Lower leg skin (tissue), 4 donors: ENCODE data around the gene PTRHD1. TPM values are rescaled to one million over a fixed set of nuclear protein-coding genes. Genes with fewer than 3 reads are reported as not detected.

Experiments used
- DNase-seq, 2 donors: peaks; one replicate each; pipeline ENCODE4 v3.0.0-alpha.2; 2019; ENCODE audit warnings: low spot score in 2 of 2
- H3K4me3 ChIP-seq: fragments of 200-600 bp; sonication (generic); 2 replicates; pipeline ENCODE4 v1.5.1; 2017; ENCODE audit warnings: mild to moderate bottlenecking, low read depth; ENCODE audit not compliant: poor library complexity, severe bottlenecking
- CTCF ChIP-seq, 3 donors: fragments of 450-650 bp; IDR thresholded peaks; one replicate each; pipeline ENCODE4 v1.5.1; 2016; ENCODE audit warnings: antibody characterized with exemption in 3 of 3, mild to moderate bottlenecking in 3 of 3, moderate library complexity in 2 of 3
- POLR2A ChIP-seq, 2 donors: fragments of 450-650 bp; IDR thresholded peaks; one replicate each; pipeline ENCODE4 v1.6.1; 2016 to 2017; ENCODE audit warnings: antibody characterized with exemption in 2 of 2, mild to moderate bottlenecking in 1 of 2, moderate library complexity in 1 of 2
- WGBS, 2 donors: methylation state at CpG; one replicate each; pipeline ENCODE4 v1.1.5; 2018; 5-methylcytosine and 5-hydroxymethylcytosine counted together
- intact Hi-C: fragments of 100-400 bp; cut with DNase I; formaldehyde crosslinking; loops from one replicate; pipeline ENCODE4 v1.15.0; 2023; ENCODE audit warnings: low total_unique reads
- total RNA-seq, 4 donors: library from RNA; depleted of rRNA; stranded (reverse); fragments of >200 nt; gene quantifications; one replicate each; pipeline ENCODE4 v1.1.0, GENCODE V29; 2016

PTRHD1 gene
- total RNA-seq, 4 donors from 2014 or later, result 13.6 to 39.7 (median 30.2) TPM

DNA sequence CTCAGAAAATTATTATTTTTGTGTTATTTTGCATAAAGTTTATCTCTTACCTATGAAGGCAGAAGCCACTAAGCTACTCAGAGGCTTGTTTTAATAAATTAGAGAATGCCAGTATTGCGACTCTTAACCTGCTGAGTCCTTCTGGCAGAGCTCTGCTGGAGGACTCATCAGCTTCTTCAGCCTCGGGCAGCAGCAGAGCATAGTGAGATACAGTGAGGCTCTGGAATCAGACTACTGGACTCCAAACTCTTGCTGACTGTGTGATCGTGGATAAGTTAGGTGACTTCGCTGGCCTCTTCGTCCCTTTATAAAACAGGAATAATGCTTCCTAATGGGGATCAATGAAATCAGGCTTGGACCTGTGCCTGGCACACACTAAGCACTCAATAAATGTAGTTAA lies 1.7 kb downstream of the PTRHD1 start:
- WGBS, 2 donors, result 86 to 89% methylated on average over 5 of the region's 5 CpGs
- intact Hi-C loops, result no loop called here
- no peak for TF ChIP-seq POLR2A (IDR thresholded peaks at IDR 0.05)
- TF ChIP-seq CTCF (IDR thresholded peaks at IDR 0.05), result no peak
- DNase-seq, result no peak
- no peak overlapping the region for H3K4me3 ChIP-seq

- TF ChIP-seq POLR2A (IDR thresholded peaks at IDR 0.05) (no peak), CTCF (IDR thresholded peaks at IDR 0.05) (no peak)
- 76 to 82% methylated on average over 3 of the region's 3 CpGs for WGBS, 2 donors
- intact Hi-C loops, result no loop called here
- no peak for DNase-seq
- H3K4me3 ChIP-seq, result no peak overlapping the region
Measured at GRCh38 chr2:24788816-24789215, 4.4 kb downstream of the PTRHD1 start.

DNA sequence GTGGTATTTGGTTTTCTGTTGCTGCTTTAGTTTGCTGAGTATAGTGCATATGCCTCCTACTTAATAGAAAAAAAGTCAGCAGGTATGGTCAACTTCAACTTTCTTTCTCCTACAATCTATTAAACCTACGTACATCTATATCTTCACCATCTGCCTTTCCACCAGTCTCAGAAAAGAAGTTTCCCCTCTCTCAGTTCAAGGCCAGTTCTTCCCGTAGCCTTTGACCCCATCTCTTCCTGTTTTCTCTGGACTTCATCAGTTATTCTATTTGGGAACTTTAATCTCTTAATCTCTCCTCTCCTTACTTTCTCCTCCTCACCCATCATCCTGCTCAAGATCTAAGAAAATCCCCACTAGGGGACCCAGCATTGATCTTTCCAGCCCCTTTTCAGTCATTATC lies 5.7 kb downstream of the PTRHD1 start:
- H3K4me3 ChIP-seq, result no peak overlapping the region
- DNase-seq, result no peak
- intact Hi-C loops, result no loop called here
- TF ChIP-seq CTCF (IDR thresholded peaks at IDR 0.05) (no peak), POLR2A (IDR thresholded peaks at IDR 0.05) (no peak)
- 68 to 87% methylated on average over 2 of the region's 2 CpGs for WGBS, 2 donors

DNA sequence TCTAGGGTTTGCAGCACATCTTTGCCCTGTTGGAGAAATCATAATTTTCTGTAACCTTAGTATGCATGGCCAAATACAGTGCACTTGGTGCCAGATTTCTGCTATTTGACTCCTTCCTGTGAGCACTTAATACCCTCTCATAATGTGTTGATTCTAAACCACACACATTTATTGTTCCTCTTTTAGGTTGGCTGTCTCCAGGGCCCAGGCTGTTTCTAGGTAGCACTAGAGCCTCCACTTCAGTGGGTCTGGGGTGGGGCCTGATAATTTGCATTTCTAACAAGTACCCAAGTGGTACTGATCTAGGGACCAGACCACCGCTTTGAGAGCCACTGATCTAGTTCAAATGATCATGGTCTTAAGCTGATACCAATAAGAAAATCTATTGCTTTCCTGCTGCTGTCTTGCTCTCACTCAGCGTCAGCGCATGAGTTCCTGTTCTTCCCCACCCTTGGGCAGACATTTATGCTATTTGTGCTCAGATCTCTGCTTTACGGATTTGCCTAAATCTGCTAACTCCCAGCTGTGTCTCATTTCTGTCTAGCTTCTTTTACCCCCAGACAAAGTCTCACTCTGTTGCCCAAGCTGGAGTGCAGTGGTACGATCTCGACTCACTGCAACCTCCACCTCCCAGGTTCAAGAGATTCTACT lies 7.4 kb downstream of the PTRHD1 start:
- no peak for TF ChIP-seq CTCF (IDR thresholded peaks at IDR 0.05)
- TF ChIP-seq POLR2A (IDR thresholded peaks at IDR 0.05), result no peak
- DNase-seq, result no peak
- WGBS, 2 donors, result 81 to 88% methylated on average over 6 of the region's 6 CpGs
- intact Hi-C loops, result no loop called here
- no peak overlapping the region for H3K4me3 ChIP-seq

GRCh38 chr2:24783641-24784040 lies 9.6 kb downstream of the PTRHD1 start:
- no peak for TF ChIP-seq POLR2A (IDR thresholded peaks at IDR 0.05)
- TF ChIP-seq CTCF (IDR thresholded peaks at IDR 0.05), result no peak
- no peak for DNase-seq
- no peak overlapping the region for H3K4me3 ChIP-seq
- WGBS, 2 donors, result 86 to 91% methylated on average over 3 of the region's 3 CpGs
- intact Hi-C loops, result no loop called here

- TF ChIP-seq CTCF (IDR thresholded peaks at IDR 0.05) (no peak), POLR2A (IDR thresholded peaks at IDR 0.05) (no peak)
- WGBS, 2 donors, result 64 to 70% methylated on average over 2 of the region's 2 CpGs
- intact Hi-C loops, result no loop called here
- DNase-seq, result no peak
- no peak overlapping the region for H3K4me3 ChIP-seq
Measured at GRCh38 chr2:24779116-24779515, 14.1 kb downstream of the PTRHD1 start.
